Skeletal muscle tissue (tissue), 4 donors: ENCODE data around the gene NPAS1. TPM values are rescaled to one million over a fixed set of nuclear protein-coding genes. Genes with fewer than 3 reads are reported as not detected.

Experiments
- H3K27ac ChIP-seq: one replicate; pipeline ENCODE4 v1.7.0; 2013; ENCODE audit warnings: mild to moderate bottlenecking, low read depth, low read length, inconsistent platforms
- H3K27me3 ChIP-seq, 3 donors: one replicate each; pipeline ENCODE4 v1.7.0; 2013; ENCODE audit warnings: low read length in 3 of 3; ENCODE audit not compliant: control insufficient read depth in 3 of 3, insufficient read depth in 3 of 3
- H3K36me3 ChIP-seq, 3 donors: one replicate each; pipeline ENCODE4 v1.7.0; 2013; ENCODE audit warnings: low read length in 3 of 3; ENCODE audit not compliant: control insufficient read depth in 3 of 3, insufficient read depth in 3 of 3
- H3K4me1 ChIP-seq, 3 donors: one replicate each; pipeline ENCODE4 v1.7.0; 2013; ENCODE audit warnings: low read length in 3 of 3, mild to moderate bottlenecking in 3 of 3; ENCODE audit not compliant: control insufficient read depth in 3 of 3, insufficient read depth in 3 of 3
- H3K4me3 ChIP-seq, 3 donors: one replicate each; pipeline ENCODE4 v1.7.0; 2013; ENCODE audit warnings: low read length in 3 of 3
- H3K9ac ChIP-seq, 3 donors: one replicate each; pipeline ENCODE4 v1.7.0; 2013; ENCODE audit warnings: low read length in 3 of 3, mild to moderate bottlenecking in 3 of 3, moderate library complexity in 2 of 3, low read depth in 1 of 3
- H3K9me3 ChIP-seq, 3 donors: one replicate each; pipeline ENCODE4 v1.7.0; 2013; ENCODE audit warnings: low read length in 3 of 3; ENCODE audit not compliant: control insufficient read depth in 3 of 3
- total RNA-seq: library from RNA; depleted of rRNA; stranded (reverse); fragments of >200 nt; gene quantifications from one replicate; pipeline ENCODE4 v1.2.3, GENCODE V29; 2014
- donor health status: Osteomylitis.

Gene NPAS1
- total RNA-seq = 1.0 TPM

GRCh38 chr19:47019431-47020041, at the start of gene NPAS1:
Gene NPAS1 (plus strand): TSS chr19:47019837. CDS start chr19:47021048, 1,211 bp downstream.
- peaks cover 45 to 47% (median 47%) of the 10 kb centered on the region in 3 donors for H3K27me3 ChIP-seq
- no peak within 1 kb of the TSS for H3K9ac ChIP-seq
- no peaks in the 10 kb centered on the region for H3K9me3 ChIP-seq
- no peak within 1 kb of the TSS for H3K27ac ChIP-seq
- H3K4me1 ChIP-seq = peaks cover 10 to 15% (median 10%) of the 10 kb centered on the region in 3 donors
- peak within 1 kb of the TSS in 1 of 3 donors; percentile 22 for H3K4me3 ChIP-seq
- no peaks in the 10 kb centered on the region for H3K36me3 ChIP-seq

- H3K27me3 ChIP-seq = no peaks in the 10 kb centered on the region
- H3K4me3 ChIP-seq = no peak overlapping the region
- H3K9me3 ChIP-seq = no peaks in the 10 kb centered on the region
- H3K4me1 ChIP-seq = peaks cover 44 to 66% (median 50%) of the 10 kb centered on the region in 3 donors
- peak overlapping the region; percentile 85 for H3K27ac ChIP-seq
- peak overlapping the region; percentile 34 to 65 (median 46) for H3K9ac ChIP-seq
- H3K36me3 ChIP-seq = peaks cover 0 to 5% (median 0%) of the 10 kb centered on the region in 3 donors
Measured at GRCh38 chr19:46970815-46971214, 48.8 kb upstream of the NPAS1 start.

- Histone ChIP-seq H3K27ac (peak overlapping the region; percentile 85), H3K9me3 (no peaks in the 10 kb centered on the region), H3K4me1 (peaks cover 54 to 75% (median 59%) of the 10 kb centered on the region in 3 donors), H3K36me3 (peaks cover 0 to 3% (median 0%) of the 10 kb centered on the region in 3 donors), H3K4me3 (no peak overlapping the region), H3K9ac (peak overlapping the region in 1 of 3 donors; percentile 60), H3K27me3 (no peaks in the 10 kb centered on the region)
Measured at GRCh38 chr19:46972311-46972710, 47.3 kb upstream of the NPAS1 start.

- no peaks in the 10 kb centered on the region for H3K27me3 ChIP-seq
- H3K36me3 ChIP-seq = peaks cover 0 to 3% (median 0%) of the 10 kb centered on the region in 3 donors
- H3K4me3 ChIP-seq = no peak overlapping the region
- peaks cover 63 to 83% (median 67%) of the 10 kb centered on the region in 3 donors for H3K4me1 ChIP-seq
- H3K9me3 ChIP-seq = no peaks in the 10 kb centered on the region
- H3K9ac ChIP-seq = no peak overlapping the region
- H3K27ac ChIP-seq = peak overlapping the region; percentile 91
Measured at GRCh38 chr19:46974181-46974580, 45.5 kb upstream of the NPAS1 start.

GRCh38 chr19:46975011-46975924, 44.4 kb upstream of the NPAS1 start:
- Histone ChIP-seq H3K9me3 (no peaks in the 10 kb centered on the region), H3K4me1 (peaks cover 69 to 83% (median 70%) of the 10 kb centered on the region in 3 donors), H3K9ac (peak overlapping the region; percentile 40 to 83 (median 65))

GRCh38 chr19:46975925-46976782, 43.5 kb upstream of the NPAS1 start:
- H3K4me3 ChIP-seq = peak overlapping the region; percentile 42 to 53 (median 52)
- peak overlapping the region; percentile 91 for H3K27ac ChIP-seq
- H3K4me1 ChIP-seq = peaks cover 71 to 83% (median 72%) of the 10 kb centered on the region in 3 donors
- no peaks in the 10 kb centered on the region for H3K9me3 ChIP-seq
- H3K27me3 ChIP-seq = no peaks in the 10 kb centered on the region
- no peaks in the 10 kb centered on the region for H3K36me3 ChIP-seq
- peak overlapping the region; percentile 65 to 83 (median 73) for H3K9ac ChIP-seq

More at GRCh38 chr19:46975011-46975924, 44.4 kb upstream of the NPAS1 start:
- Histone ChIP-seq H3K27me3 (no peaks in the 10 kb centered on the region), H3K27ac (peak overlapping the region; percentile 91), H3K4me3 (no peak overlapping the region), H3K36me3 (no peaks in the 10 kb centered on the region)

- Histone ChIP-seq H3K4me1 (peaks cover 78 to 88% (median 79%) of the 10 kb centered on the region in 3 donors), H3K4me3 (peak overlapping the region; percentile 42 to 53 (median 52)), H3K27ac (peak overlapping the region; percentile 91), H3K36me3 (no peaks in the 10 kb centered on the region), H3K27me3 (no peaks in the 10 kb centered on the region), H3K9me3 (no peaks in the 10 kb centered on the region), H3K9ac (peak overlapping the region; percentile 65 to 83 (median 73))
Measured at GRCh38 chr19:46976845-46977320, 42.8 kb upstream of the NPAS1 start.

GRCh38 chr19:46977548-46977947, 42.1 kb upstream of the NPAS1 start:
- Histone ChIP-seq H3K9ac (peak overlapping the region in 2 of 3 donors; percentile 65 to 83), H3K9me3 (no peaks in the 10 kb centered on the region), H3K27ac (peak overlapping the region; percentile 91), H3K36me3 (no peaks in the 10 kb centered on the region), H3K4me3 (no peak overlapping the region), H3K27me3 (no peaks in the 10 kb centered on the region), H3K4me1 (peaks cover 76 to 88% (median 78%) of the 10 kb centered on the region in 3 donors)

- Histone ChIP-seq H3K36me3 (no peaks in the 10 kb centered on the region), H3K4me1 (peaks cover 75 to 88% (median 79%) of the 10 kb centered on the region in 3 donors), H3K27me3 (no peaks in the 10 kb centered on the region), H3K9me3 (no peaks in the 10 kb centered on the region), H3K9ac (peak overlapping the region in 2 of 3 donors; percentile 65 to 83), H3K27ac (peak overlapping the region; percentile 91), H3K4me3 (no peak overlapping the region)
Measured at GRCh38 chr19:46978171-46978869, 41.3 kb upstream of the NPAS1 start.
